SHP77 (cell line): ENCODE results near the gene ZNF768.
"Not testable (repeated sequence)": the region's sequence is repeated elsewhere in the genome, so short reads cannot be mapped to it uniquely, and the experiment has no call there.

Source experiments
- DNase-seq, 2 experiments: peaks; one replicate each; lab custom pipeline; 2025; lab: John Stamatoyannopoulos, UW

ZNF768 gene

DNA sequence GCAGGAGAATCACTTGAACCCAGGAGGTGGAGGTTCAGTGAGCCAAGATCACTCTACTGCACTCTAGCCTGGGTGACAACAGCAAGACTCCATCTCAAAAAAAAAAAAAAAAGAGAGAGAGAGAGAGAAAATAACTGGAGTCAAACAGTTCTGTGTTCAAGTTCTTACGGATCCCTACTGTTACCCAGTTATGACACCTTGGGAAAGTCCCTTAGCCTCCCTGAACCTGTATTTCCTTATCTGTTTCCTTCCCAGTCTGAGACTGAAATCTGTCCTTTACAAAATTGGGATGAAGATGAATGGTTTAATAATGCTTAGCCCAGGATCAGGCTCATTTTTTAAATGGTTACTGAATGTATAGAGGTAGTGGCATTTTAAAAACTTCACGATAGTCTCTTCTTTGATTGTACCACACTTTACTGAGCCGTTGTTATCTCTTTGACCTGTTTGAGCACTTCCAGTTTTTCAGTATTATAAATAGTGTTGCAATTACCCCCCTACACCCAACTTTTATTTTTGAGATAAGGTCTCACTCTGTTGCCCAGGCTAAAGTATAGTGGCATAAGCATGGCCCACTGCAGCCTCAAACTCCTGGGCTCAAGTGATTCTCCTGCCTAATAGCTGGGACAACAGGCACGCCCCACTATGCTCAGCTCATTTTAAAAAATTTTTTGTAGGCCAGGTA lies 17.1 kb downstream of the ZNF768 start:
- no peak for DNase-seq

- no peak for DNase-seq
These were observed 22.7 kb downstream of the ZNF768 start for GRCh38 chr16:30503403-30504296.

- DNase-seq: peak; percentile 58 to 81
These were observed 27.1 kb downstream of the ZNF768 start for GRCh38 chr16:30499284-30499683.

GRCh38 chr16:30494709-30495108 lies 31.7 kb downstream of the ZNF768 start:
- no peak for DNase-seq

GRCh38 chr16:30493941-30494488 lies 32.4 kb downstream of the ZNF768 start:
- DNase-seq: no peak

- DNase-seq: no peak
These were observed 34.5 kb downstream of the ZNF768 start for GRCh38 chr16:30491744-30492308.

DNA sequence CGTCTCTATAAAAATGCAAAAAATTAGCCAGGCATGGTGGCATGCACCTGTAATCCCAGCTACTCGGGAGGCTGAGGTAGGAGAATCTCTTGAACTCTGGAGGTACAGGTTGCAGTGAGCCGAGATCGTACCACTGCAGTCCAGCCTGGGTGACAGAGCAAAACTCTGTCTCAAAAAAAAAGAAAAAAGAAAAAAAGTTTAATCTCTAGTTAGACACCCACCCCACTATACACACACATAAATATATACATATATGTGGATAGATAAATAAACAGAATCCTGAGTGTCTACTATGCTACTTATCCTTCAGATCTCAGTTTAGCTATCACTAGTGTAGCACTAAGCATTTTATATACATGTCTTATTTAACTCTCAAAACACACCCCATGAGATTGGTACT lies 35.1 kb downstream of the ZNF768 start:
- DNase-seq: no peak

- no peak for DNase-seq
These were observed 36.2 kb downstream of the ZNF768 start for GRCh38 chr16:30490210-30490609.

- DNase-seq: no peak
These were observed 37.4 kb downstream of the ZNF768 start for GRCh38 chr16:30488764-30489605.

- no peak for DNase-seq
These were observed 40.4 kb downstream of the ZNF768 start for GRCh38 chr16:30485818-30486436.

DNA sequence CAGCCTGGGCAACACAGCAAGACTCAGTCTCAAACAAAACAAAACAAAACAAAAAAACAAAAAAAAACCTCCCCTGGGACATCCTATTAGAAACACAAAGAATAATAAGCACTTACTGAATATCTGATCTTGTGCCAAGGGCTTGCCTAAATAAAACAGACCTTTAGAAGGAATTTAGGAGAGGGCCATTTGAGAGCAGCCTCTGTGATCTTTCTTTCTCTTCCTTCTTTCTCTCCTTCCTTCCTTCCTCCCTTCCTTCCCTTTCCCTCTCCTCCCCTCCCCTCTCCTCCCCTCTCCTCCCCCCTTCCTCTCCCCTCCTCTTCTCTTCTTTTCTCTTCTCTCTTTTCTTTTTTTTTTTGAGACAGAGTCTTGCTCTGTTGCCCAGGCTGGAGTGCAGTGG lies 41.5 kb downstream of the ZNF768 start:
- no peak for DNase-seq

GRCh38 chr16:30482366-30482765 lies 44.0 kb downstream of the ZNF768 start:
- DNase-seq: no peak

DNA sequence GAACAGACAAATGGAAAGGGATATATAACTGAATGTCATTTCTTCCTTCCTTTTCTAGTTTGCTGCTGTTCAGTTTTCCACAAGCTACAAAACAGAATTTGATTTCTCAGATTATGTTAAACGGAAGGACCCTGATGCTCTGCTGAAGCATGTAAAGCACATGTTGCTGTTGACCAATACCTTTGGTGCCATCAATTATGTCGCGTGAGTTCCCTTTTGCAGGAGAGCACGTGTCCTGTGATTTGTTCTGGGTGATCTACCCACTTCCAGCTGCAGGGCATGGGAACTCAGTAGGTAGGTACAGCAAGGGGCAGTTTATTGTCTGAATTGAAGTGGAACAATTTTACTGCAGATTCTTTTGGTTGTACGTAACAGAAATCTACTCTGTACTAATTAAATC lies 45.0 kb downstream of the ZNF768 start:
- no peak for DNase-seq

- no peak for DNase-seq
These were observed 47.4 kb downstream of the ZNF768 start for GRCh38 chr16:30478766-30479478.

DNA sequence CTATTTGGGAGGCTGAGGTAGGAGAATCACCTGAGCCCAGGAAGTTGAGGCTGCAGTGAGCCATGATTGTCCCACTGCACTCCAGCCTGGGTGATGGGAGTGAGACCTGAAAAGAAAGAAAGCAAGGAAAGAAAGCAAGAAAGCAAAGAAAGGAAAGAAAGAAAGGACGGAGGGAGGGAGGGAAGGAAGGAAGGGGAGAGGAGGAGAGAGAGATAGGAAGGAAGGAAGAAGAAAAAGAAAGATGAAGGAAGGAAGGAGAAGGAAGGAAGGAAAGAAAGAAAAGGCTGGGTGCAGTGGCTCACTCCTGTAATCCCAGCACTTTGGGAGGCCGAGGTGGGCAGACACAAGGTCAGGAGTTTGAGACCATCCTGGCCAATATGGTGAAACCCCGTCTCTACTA lies 48.6 kb downstream of the ZNF768 start:
- not testable (repeated sequence) for DNase-seq

GRCh38 chr16:30476991-30477390 lies 49.4 kb downstream of the ZNF768 start:
- DNase-seq: no peak

- no peak for DNase-seq
These were observed 51.7 kb downstream of the ZNF768 start for GRCh38 chr16:30474684-30475083.

DNA sequence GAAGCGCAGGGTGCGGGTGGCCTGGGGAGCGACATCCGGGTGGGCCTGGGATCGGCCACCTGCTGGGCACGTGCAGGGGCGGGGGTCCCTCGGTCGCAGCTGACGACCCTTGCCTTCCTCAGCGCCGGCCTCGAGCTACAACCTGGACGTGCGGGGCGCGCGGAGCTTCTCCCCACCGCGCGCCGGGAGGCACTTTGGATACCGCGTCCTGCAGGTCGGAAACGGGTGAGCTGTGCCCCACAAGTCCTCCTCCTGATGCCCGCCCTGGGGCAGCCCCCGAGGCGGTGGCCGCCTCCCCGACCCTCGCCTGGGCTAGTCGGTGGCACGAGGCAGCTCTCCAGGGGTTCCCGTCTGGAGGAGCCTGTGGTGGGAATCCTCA lies 52.3 kb downstream of the ZNF768 start:
- no peak for DNase-seq
